HUES48 (cell line): ENCODE data around the gene CALML4.
"Not testable (repeated sequence)": the region's sequence is repeated elsewhere in the genome, so short reads cannot be mapped to it uniquely, and the experiment has no call there.

ENCODE experiments used
- H3K27ac ChIP-seq: one replicate; pipeline ENCODE4 v1.7.0; 2013; ENCODE audit warnings: low read depth, low read length, inconsistent platforms
- H3K27me3 ChIP-seq: 2 replicates; pipeline ENCODE4 v1.6.1; 2013; ENCODE audit warnings: mild to moderate bottlenecking, low read length; ENCODE audit not compliant: control insufficient read depth, insufficient read depth
- H3K36me3 ChIP-seq: 2 replicates; pipeline ENCODE4 v1.6.1; 2013; ENCODE audit warnings: low read length; ENCODE audit not compliant: control insufficient read depth, insufficient read depth
- H3K4me1 ChIP-seq: 2 replicates; pipeline ENCODE4 v1.6.1; 2013; ENCODE audit warnings: mild to moderate bottlenecking, low read length; ENCODE audit not compliant: control insufficient read depth, insufficient read depth
- H3K4me3 ChIP-seq: 2 replicates; pipeline ENCODE4 v1.5.1; 2013; ENCODE audit warnings: mild to moderate bottlenecking, low read depth, low read length
- H3K9ac ChIP-seq: 2 replicates; pipeline ENCODE4 v1.6.1; 2013; ENCODE audit warnings: mild to moderate bottlenecking, low read depth, low read length, moderate library complexity
- H3K9me3 ChIP-seq: 2 replicates; pipeline ENCODE4 v1.6.1; 2013; ENCODE audit warnings: low read length; ENCODE audit not compliant: control insufficient read depth, insufficient read depth

The CALML4 gene

GRCh38 chr15:68186671-68187397, 18.3 kb downstream of the CALML4 start:
- Histone ChIP-seq H3K27me3 (no peaks in the 10 kb centered on the region), H3K9me3 (no peaks in the 10 kb centered on the region), H3K4me3 (no peak overlapping the region), H3K36me3 (peaks cover 71% of the 10 kb centered on the region), H3K4me1 (peaks cover 11% of the 10 kb centered on the region), H3K27ac (no peak overlapping the region), H3K9ac (no peak overlapping the region)

GRCh38 chr15:68184616-68185480, 20.3 kb downstream of the CALML4 start:
- no peak overlapping the region for H3K4me3 ChIP-seq
- H3K27ac ChIP-seq, result no peak overlapping the region
- H3K36me3 ChIP-seq, result peaks cover 81% of the 10 kb centered on the region
- H3K9ac ChIP-seq, result no peak overlapping the region
- no peaks in the 10 kb centered on the region for H3K9me3 ChIP-seq
- no peaks in the 10 kb centered on the region for H3K27me3 ChIP-seq
- no peaks in the 10 kb centered on the region for H3K4me1 ChIP-seq

- H3K9ac ChIP-seq, result no peak overlapping the region
- H3K9me3 ChIP-seq, result no peaks in the 10 kb centered on the region
- no peaks in the 10 kb centered on the region for H3K4me1 ChIP-seq
- H3K27ac ChIP-seq, result no peak overlapping the region
- H3K27me3 ChIP-seq, result no peaks in the 10 kb centered on the region
- H3K4me3 ChIP-seq, result no peak overlapping the region
- H3K36me3 ChIP-seq, result peaks cover 72% of the 10 kb centered on the region
Observed at GRCh38 chr15:68183616-68184315, 21.4 kb downstream of the CALML4 start.

- H3K27ac ChIP-seq, result no peak overlapping the region
- no peaks in the 10 kb centered on the region for H3K4me1 ChIP-seq
- H3K4me3 ChIP-seq, result no peak overlapping the region
- H3K9me3 ChIP-seq, result no peaks in the 10 kb centered on the region
- no peak overlapping the region for H3K9ac ChIP-seq
- H3K27me3 ChIP-seq, result no peaks in the 10 kb centered on the region
- peaks cover 57% of the 10 kb centered on the region for H3K36me3 ChIP-seq
Observed at GRCh38 chr15:68177742-68178141, 27.4 kb downstream of the CALML4 start.

GRCh38 chr15:68176601-68177000, 28.5 kb downstream of the CALML4 start:
- H3K36me3 ChIP-seq, result peaks cover 49% of the 10 kb centered on the region
- H3K9ac ChIP-seq, result no peak overlapping the region
- H3K4me1 ChIP-seq, result no peaks in the 10 kb centered on the region
- no peaks in the 10 kb centered on the region for H3K9me3 ChIP-seq
- no peaks in the 10 kb centered on the region for H3K27me3 ChIP-seq
- H3K27ac ChIP-seq, result no peak overlapping the region
- H3K4me3 ChIP-seq, result no peak overlapping the region

- no peak overlapping the region for H3K4me3 ChIP-seq
- no peaks in the 10 kb centered on the region for H3K4me1 ChIP-seq
- no peak overlapping the region for H3K27ac ChIP-seq
- H3K9me3 ChIP-seq, result no peaks in the 10 kb centered on the region
- no peaks in the 10 kb centered on the region for H3K27me3 ChIP-seq
- H3K36me3 ChIP-seq, result peaks cover 38% of the 10 kb centered on the region
- H3K9ac ChIP-seq, result no peak overlapping the region
Observed at GRCh38 chr15:68175526-68175925, 29.6 kb downstream of the CALML4 start.

- no peak overlapping the region for H3K9ac ChIP-seq
- H3K4me3 ChIP-seq, result no peak overlapping the region
- H3K4me1 ChIP-seq, result no peaks in the 10 kb centered on the region
- H3K27me3 ChIP-seq, result no peaks in the 10 kb centered on the region
- H3K27ac ChIP-seq, result no peak overlapping the region
- peaks cover 33% of the 10 kb centered on the region for H3K36me3 ChIP-seq
- no peaks in the 10 kb centered on the region for H3K9me3 ChIP-seq
Observed at GRCh38 chr15:68173119-68173518, 32.0 kb downstream of the CALML4 start.

- H3K27ac ChIP-seq, H3K4me3 ChIP-seq, H3K4me1 ChIP-seq, H3K9me3 ChIP-seq, H3K27me3 ChIP-seq, H3K9ac ChIP-seq: not testable (repeated sequence)
- H3K36me3 ChIP-seq, result peaks cover 22% of the 10 kb centered on the region
Observed at GRCh38 chr15:68172037-68172436, 33.1 kb downstream of the CALML4 start.

- Histone ChIP-seq H3K4me3 (no peak overlapping the region), H3K9me3 (no peaks in the 10 kb centered on the region), H3K9ac (no peak overlapping the region), H3K36me3 (peaks cover 10% of the 10 kb centered on the region), H3K27me3 (no peaks in the 10 kb centered on the region), H3K4me1 (no peaks in the 10 kb centered on the region), H3K27ac (no peak overlapping the region)
Observed at GRCh38 chr15:68166847-68167246, 38.3 kb downstream of the CALML4 start.

- Histone ChIP-seq H3K9ac (no peak overlapping the region), H3K36me3 (peaks cover 23% of the 10 kb centered on the region), H3K4me3 (no peak overlapping the region), H3K27ac (no peak overlapping the region), H3K9me3 (peaks cover 5% of the 10 kb centered on the region; the same call in 1 of the 2 replicates), H3K4me1 (no peaks in the 10 kb centered on the region), H3K27me3 (no peaks in the 10 kb centered on the region)
Observed at GRCh38 chr15:68163191-68163590, 41.9 kb downstream of the CALML4 start.
